HG03442 (cell line): ENCODE results near the gene CAMK2B.
A peak's percentile ranks its signal among the peaks of the same experiment; 100 is the strongest.

Source experiments
- ATAC-seq: cut with Tn5 transposase; IDR thresholded peaks from one replicate; pipeline ENCODE4 v1.9.1; 2021; ENCODE audit warnings: mild to moderate bottlenecking, moderate library complexity; ENCODE audit not compliant: unreplicated experiment

The CAMK2B gene

DNA sequence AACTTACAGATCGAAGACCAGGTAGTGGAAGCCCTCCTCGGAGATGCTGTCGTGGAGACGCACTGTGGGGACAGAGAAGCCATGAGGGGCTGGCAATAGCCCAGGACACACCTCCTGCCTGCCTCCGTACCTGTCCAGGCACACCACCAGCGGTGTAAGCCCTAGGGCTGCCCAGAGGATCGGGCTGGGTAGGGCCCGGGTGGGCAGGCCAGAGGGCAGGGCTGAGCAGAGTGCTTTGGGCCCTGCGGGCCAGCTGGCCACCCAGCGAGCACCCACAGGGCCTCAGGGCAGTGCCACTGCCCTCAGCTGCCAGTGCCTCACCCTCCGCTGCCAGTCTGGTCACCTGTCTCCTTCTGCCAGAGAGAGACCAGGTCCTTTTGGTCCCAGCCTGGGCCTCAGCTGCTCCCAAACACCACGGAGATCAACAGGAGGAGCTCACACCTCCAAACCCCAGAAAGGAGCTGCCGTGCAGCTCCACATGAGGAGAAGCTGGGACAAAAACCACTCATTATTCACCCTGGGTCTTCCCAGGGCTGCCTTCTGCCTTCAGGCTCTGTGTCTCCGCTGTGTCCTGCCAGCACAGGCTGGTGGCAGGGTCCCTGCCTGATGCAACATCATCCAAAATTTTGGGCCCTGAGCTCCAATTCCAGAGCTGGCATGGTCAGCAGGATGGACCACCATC, 66.4 kb downstream of the CAMK2B start:
- ATAC-seq: no peak

DNA sequence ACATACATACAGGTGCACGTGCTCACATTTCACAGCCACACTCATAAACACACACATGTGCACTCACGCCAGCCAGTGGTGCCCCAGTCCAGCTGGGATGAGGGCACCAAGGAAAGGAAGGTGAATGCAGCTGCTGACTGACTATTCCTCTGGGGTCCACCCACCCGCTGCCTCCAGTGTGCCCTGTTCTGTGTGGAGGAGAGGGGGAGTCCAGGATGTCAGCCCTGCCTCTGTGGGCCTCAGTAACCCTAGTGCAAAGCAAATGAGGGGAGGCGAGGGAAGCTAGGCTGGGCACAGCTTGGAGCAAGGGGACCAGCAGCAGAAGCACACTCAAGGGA, 67.0 kb downstream of the CAMK2B start:
- ATAC-seq: no peak

DNA sequence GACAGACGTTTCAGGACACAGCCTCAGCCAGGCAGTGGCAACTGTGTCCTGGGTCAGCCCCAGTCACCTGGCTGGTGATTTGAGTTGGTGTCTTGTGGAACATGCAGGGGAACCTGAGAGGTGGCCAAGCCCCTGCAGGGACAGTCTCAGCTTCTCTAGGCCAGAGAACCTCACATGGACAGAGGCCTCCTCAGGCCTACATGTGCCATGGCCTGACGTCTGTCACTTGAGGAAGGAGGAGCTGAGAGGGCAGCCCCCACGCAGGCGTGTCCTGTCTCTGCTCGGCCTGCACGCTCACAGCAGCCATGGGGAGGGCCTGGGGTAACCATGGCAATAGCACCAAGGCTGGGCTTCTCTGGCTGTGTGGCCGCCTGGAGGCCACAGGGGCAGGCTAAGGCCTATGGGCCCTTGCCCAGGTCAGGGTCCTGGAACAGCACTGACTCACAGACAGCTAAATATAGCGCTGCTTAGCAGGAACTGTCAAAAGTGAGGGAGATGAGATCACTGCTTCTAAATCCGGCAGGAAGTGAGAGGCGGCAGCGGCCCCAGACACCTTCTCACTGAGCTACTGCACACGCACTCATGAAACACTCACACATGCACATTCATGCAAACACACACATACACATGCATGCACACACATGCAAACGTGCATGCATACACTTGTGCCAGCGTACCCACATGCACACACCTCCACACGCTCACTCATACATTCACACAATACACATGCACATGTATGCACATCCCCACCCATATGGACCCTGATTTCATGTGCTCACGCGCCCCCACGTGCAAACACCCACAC, 67.6 kb downstream of the CAMK2B start:
- peak; percentile 93 for ATAC-seq

DNA sequence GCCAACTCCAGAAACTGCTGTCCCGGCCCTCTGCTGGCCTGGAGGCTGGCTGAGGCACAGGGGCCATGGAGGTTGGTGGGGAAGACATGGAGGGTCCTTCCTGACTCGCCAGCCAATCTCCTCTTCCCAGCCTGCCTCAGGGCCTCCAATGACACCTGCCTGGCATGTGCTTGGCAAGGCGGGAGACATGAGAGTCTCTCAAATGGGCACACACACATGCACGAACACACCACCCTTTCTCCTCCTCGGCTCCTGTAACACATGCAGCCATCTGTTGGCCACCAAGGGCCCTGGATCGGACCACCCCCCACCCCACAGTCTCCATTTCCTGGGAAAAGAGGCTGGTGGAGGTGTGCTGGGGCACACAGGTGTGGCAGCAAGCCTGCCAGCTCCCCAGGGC, 68.2 kb downstream of the CAMK2B start:
- ATAC-seq: no peak

DNA sequence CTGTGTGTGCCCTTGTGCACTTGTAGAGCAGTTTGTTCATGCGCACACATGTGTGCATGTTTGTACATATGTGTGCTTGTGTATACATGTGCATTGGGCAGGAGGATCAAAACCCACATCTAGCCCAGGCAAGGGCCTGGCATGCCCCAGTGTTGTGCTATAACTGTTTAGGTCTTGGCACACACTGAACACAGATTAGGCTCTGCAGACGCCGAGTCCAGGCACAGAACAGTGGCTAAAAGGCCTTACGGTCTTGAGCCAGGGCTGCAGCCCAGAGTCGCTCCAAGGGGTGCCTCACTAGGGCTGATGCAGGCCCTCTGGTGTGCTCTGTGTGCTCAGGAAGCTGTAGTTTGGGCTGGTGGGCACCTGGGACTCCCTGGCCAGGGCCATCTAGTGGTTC, 68.9 kb downstream of the CAMK2B start:
- ATAC-seq: no peak

DNA sequence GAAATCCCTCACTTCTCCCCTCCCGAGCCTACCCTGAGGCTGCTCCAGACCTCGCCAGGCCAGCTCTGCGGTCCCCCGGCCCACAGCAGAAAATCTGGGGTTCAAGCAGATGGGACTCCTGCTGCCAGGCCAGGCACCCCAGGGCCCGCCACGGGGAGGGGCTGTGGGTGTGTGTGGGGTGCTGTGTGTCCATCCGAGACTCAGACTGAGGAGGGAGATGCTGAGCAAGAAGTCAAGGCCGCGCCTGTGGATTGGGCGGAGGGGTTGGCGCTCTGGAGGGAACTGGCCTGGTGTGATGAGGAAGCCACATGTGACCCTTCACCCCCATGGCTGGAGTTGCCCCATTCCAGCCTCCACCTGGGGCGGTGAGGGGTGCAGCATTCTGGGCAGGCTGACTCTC, 73.5 kb downstream of the CAMK2B start:
- ATAC-seq: no peak

DNA sequence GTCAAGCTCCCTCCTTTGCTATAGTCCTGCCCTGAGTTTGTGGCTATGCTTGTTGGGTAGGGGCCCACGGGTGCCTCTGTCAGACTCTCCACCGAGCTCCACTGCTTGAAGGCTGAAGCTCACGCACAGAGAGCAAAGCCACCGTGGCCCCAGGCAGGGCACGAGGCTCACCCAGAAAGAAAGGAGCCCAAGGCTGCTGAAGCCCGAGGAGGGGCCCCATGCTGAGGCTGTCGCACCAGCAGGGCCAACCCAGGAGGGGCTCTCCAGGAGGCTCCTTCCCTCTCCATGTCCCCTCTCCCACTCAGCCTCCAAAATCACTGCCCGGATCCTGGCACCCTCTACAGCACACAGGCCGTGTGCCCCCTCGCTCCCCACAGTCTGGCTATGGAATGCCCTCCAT, 74.1 kb downstream of the CAMK2B start:
- no peak for ATAC-seq

DNA sequence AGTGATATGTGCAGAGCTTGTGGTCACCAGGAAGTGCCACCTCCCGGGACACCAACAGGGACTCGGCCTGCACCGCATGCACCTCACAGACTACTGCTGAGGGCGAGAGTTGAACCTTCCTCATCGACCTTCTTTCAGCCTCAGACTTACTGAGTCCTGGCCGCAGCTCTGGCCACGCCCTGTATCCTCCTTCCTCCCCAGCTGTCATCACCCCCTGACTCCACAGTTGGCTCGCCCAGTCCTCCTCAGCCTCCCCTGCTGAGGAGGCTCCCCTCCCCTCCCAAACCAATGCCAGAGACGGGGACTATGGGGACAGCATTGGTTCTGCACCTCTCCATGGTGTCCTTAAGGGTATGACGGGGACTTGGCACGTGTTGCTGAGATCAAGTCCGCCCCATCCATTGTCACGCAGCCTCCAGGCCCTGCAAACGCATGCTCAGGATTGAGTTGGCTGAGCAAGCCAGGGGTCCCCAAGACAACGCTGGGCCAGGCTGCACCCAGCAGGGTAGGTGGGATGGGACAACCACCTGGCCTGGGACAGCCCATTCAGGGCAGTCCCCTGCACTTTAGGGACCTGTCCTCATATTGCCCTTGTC, 75.7 kb downstream of the CAMK2B start:
- ATAC-seq: no peak

DNA sequence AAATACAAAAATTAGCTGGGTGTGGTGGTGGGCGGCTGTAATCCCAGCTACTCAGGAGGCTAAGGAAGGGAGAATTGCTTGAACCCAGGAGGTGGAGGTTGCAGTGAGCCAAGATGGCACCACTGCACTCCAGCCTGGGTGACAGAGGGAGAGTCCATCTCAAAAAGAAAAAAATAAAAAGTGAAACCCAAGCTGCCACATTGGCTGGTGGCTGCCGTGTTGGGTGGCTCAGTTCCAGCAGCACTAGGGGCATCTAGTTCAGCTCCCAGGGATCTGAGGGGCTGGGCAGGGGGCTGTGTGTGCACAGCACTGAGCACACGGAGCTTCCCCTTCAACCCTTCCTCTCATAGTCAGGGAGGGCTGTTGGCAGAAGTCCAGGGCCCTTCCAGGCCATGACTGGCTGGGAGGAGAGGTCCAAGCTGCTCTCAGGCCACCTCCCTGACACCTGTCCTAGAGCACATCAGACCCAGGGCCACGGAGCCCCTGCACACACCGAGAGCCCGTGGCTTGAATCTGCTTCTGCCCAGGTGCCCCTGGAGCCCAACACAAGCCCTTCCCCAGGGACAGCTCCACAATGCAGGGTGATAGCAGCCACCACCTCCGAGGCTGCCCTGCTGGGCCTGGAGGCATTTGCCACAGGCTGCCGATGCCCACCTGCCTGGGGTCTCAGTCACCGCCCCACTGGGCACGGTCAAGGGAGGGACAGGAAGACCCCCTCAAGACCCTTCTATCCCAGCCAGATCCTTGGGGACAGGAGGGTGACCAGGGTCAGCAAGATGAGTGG, 77.3 kb downstream of the CAMK2B start:
- no peak for ATAC-seq

DNA sequence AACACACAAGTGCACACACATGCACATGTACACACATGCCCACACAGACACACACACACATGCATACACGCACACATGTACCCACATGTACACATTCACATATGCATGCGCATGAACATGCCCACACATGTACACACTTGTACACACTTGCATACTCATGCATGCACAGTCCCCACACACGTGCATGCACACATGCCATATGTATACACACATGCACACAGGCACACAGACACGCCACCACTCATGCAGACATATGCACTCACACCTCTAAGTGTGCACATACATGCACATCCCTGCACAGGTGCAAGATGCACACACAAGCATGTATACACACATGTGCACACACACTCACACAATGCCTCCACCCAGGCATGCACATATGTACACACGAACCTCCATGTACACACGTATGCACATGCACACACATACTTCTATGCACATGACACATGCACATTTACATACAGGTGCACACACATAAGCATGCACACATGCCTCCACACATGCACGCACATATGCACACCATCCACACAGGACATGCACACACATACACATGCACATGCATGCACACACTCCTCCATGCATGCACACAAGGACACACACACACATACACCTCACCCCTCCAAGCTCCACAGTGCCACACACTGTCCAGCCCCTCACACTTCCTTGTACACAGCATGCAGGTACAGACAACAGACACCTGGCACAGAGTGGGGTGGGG, 78.8 kb downstream of the CAMK2B start:
- no peak for ATAC-seq

DNA sequence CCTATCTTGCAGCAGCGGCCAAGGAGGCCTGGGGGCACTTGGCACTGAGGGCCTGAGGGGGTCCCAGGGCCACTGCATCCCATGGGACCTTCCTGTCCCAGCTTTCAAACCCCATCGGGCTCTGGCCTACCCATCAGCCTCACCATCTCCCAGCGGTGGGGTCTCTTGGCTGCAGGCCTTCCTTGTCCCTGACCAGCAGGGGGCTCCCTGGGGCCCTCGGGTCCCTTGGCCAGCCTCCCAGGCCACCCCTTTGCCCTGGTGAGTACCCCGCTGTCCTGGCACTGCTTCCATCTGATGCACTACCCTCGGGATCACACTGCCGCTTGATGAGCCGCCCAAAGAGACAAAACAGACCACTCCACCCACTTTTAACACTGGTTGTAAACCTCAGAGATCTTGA, 81.1 kb downstream of the CAMK2B start:
- no peak for ATAC-seq

DNA sequence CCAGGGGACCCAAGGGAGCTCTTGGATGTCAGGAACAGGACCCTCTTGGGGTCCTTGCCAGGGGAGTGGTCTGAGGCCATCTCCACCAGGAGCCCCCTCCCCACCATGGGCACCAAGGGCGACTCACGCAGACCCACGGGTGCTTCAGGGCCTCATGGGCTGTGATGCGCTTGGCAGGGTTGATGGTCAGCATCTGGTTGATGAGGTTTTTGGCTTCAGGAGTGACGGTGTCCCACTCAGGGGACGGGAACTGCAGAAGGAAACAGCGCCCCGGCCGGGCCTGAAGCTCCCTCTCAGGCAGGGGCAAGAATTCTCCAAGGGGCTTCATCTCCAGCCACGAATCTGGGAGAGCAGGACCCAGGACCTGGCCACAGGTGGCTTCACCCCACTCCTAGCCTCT, 83.3 kb downstream of the CAMK2B start:
- ATAC-seq: no peak

DNA sequence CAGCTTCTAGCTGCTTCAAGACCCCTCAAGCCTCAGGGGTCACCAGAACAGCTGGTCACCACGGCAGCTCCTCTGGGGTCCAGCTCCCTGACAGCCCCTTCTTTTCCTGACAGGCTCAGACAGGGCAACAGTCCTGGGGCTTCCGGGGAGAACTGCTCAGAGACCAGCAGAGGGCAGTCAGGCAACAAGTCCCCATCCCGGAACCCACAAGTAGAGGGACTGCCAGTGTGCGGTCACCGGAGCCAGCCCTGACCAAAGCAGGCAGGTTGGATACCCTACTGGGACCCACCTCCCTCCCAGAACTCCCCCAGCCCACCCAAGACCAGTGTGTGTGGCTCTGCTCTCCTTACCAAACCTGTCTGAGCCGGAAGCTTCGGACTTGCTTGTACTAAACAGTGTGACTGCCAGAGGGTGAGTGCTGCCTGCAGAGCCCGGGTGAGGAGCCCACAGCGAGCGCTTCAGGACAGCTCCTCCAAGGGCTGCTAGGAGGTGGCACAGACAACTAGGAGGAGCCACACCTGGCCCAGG, 84.3 kb downstream of the CAMK2B start:
- peak; percentile 67 for ATAC-seq

DNA sequence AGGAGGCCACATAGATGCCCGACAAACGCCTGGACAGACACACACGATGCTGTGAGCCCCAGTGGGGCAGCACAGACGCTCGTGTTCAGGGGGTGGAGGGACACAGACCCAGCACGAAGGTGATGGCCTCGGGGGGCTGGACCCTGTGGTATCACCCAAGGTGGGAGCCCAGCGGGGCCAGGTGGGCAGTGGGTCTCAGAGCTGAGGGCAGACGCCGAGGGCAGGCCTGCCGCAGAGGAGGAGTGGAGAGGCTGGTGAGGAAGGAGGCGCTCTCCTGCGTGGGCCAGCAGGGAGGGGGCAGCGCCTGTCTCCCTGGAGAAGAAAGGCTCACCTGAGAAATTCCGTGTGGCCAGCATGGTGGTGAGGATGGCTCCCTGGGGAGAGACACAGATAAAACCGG, 85.0 kb downstream of the CAMK2B start:
- ATAC-seq: no peak

DNA sequence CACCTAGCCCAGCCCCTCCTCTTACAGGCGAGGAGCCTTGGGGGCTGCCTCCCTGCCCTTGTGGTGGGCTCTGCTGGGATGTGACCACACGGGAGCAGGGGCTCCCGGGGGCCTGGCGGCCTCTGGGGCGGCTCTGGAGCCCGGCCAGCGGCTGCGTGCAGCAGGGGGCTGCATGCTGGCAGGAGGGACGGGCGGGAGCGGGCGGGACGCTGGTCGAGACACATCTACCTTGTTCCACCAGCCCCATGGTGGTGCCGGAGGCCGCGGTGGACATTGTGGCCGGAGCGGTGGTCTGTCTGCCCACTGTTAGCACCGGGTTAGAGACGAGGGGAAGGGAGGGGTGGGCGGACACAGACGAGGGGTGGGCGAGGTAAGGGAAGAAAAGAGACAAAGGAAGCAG, 86.0 kb downstream of the CAMK2B start:
- no peak for ATAC-seq

DNA sequence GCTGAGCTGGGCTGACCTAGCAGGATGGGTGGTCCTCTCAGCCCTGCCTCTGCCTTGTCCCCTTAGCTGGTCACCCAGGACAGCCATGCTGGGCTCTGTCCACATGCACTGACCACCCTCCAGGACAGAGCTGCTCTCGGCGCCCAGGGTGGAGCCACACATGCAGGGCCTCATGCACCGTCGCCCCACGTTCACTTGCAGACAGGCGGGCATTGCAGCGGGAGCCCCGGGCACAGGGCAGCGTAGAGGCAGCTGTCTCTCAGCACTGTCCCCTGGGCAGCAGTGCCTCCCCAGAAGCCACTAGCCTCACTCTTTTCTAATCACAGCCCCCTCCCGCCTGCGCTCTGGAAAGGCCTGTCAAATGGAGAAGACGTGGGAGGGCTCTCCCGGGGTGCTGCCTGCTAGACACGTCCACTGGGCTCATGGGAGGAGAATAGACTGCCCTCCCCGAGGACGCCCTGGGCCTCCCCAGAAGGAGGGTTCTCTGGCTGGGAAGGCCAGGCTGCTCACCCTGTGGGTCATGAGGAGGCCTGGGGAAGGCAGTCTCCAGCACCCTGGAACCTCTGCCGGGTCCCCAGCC, 87.2 kb downstream of the CAMK2B start:
- ATAC-seq: no peak

DNA sequence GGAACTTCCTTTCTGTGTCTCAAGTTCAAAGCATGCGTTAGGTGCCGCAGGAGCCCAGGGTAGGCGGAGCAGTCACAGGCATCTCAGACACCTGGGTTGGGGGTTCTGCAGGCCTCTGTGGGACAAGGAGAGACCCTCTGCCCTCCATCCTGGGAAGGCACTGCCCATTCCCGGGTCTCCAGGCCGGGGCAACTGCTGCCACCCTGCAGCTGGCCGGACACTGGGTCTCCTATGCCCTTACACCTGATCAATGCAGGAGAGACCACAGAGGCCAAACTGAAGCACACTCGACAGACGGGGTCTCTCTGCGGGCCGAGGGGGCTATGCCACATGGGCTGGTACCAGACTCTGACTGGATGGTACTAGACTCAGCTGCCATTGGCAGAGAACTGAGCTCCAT, 87.7 kb downstream of the CAMK2B start:
- no peak for ATAC-seq

DNA sequence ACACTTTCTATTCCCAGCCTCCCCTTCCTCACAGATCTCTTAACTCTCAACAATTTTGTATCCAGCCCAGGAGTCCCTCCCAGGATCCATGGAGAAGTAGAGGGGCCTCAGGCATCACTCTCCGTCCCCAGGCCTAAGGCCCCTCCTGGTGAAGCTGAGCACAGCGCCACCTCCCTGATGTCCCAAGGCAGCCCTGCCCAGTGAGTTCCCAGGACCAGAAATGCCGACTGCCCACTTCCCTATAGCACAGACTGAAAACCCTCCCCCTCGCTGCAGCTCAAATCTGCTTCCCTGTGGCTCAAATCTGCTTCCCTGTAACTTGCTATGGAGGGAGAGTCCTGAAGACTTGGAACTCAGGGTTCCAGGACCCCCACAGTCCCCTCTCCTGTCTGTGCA, 89.1 kb downstream of the CAMK2B start:
- no peak for ATAC-seq

DNA sequence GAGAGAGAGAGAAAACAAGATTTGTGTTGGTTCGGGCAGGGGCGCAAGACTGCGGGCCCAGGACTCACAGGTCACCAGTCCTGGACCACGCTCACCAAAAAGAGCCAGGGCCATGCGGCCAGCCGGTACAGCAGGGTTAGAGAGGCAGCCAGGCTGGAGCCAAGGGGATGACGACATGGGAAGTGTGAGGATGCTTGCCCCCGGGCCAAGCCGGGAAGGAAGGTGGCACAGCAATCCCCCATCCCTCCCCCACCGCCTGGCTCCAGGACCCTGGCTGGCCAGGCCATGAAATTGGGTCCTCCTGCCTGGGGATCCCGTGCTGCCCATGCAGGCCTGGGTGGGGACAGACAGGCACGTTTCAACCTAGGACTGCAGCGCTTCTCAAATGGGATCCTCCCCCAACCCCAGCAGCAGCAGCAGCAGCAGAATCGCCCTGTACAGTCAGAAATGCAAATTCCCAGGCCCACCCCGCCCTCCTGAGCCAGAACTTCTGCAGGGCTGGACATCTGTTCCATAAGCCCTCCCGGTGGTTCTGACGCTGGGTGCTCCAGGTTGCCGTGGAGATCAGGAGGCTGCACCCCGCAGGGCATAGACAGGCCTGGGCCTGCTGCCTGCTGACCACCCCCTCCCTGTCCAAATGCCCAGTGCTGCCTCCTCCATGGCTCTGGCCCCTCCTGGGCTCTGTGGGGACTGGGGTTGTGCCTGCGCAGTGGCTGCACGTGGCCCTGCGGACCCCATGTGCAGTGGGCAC, 89.6 kb downstream of the CAMK2B start:
- no peak for ATAC-seq

DNA sequence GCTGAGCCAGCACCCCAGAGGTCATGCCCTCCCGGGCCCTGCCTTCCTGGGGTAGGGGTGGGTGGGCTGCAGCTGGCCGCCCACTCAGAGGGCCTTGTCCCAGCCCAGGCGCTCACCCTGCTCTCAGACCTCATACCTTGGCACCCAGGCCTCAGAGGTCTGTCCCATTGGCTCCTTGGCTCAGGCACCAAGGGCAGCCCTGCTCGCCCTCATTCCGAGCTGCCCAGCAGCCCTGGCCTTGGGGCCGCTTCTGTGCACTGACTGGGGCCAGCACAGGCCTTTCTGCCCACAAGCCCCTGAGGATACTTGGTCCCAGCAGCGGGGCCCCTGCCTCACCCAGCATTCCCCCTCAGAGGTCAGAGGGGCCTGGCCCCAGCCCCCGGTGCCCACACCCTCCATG, 90.3 kb downstream of the CAMK2B start:
- no peak for ATAC-seq
